ENCODE results near the gene EBLN2. TPM values are rescaled to one million over a fixed set of nuclear protein-coding genes. Genes with fewer than 3 reads are reported as not detected.

EBLN2 gene
- total RNA-seq, 3 donors from 2014 or later, result 4.2 to 12.0 (median 10.8) TPM

DNA sequence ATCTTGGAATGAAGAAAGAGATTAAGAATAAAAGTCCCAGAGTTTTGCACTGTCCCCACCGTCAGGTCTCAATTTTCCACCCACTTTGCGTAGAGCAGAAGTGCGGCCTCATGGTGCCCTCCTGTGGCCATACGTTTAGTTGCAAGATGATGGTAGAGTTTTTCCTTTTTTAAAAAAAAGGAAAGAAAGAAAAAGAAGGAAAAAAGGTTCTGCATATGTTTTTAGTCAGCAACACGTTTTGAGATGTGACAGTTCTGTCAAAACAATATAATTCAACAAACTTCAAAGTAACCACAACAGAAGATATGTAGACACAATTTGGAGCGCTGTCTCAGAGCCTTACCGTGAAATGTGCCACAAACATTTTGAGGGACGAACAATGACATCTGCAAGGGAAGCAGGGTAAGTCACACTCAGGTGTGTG is 24.6 kb downstream of the EBLN2 start:
- no peak overlapping the region for H3K27ac ChIP-seq
- H3K9me3 ChIP-seq, result no peaks in the 10 kb centered on the region
- H3K27me3 ChIP-seq, result no peaks in the 10 kb centered on the region
- intact Hi-C loops (cut with DNase I; ENCODE audit: low total_unique reads), result no loop called here
- no peak for DNase-seq (ENCODE audit: low spot score in 2 of 2)
- H3K4me3 ChIP-seq, result no peak overlapping the region
- TF ChIP-seq POLR2AphosphoS5 (IDR thresholded peaks at IDR 0.05) (no peak), POLR2A (IDR thresholded peaks at IDR 0.05) (no peak)
- TF ChIP-seq, protein P1, sequence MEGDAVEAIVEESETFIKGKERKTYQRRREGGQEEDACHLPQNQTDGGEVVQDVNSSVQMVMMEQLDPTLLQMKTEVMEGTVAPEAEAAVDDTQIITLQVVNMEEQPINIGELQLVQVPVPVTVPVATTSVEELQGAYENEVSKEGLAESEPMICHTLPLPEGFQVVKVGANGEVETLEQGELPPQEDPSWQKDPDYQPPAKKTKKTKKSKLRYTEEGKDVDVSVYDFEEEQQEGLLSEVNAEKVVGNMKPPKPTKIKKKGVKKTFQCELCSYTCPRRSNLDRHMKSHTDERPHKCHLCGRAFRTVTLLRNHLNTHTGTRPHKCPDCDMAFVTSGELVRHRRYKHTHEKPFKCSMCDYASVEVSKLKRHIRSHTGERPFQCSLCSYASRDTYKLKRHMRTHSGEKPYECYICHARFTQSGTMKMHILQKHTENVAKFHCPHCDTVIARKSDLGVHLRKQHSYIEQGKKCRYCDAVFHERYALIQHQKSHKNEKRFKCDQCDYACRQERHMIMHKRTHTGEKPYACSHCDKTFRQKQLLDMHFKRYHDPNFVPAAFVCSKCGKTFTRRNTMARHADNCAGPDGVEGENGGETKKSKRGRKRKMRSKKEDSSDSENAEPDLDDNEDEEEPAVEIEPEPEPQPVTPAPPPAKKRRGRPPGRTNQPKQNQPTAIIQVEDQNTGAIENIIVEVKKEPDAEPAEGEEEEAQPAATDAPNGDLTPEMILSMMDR (IDR thresholded peaks at IDR 0.05), result peak; percentile 36 to 78 (median 69)
- H3K4me1 ChIP-seq, result no peaks in the 10 kb centered on the region
- H3K36me3 ChIP-seq, result no peaks in the 10 kb centered on the region

GRCh38 chr3:73094129-73094528 is 32.7 kb downstream of the EBLN2 start:
- TF ChIP-seq, protein P1 (IDR thresholded peaks at IDR 0.05), result peak in 1 of 3 donors; percentile 13
- TF ChIP-seq POLR2A (IDR thresholded peaks at IDR 0.05) (no peak), POLR2AphosphoS5 (IDR thresholded peaks at IDR 0.05) (no peak)
- H3K36me3 ChIP-seq, result no peaks in the 10 kb centered on the region
- no peaks in the 10 kb centered on the region for H3K27me3 ChIP-seq
- peak overlapping the region in 1 of 2 donors; percentile 3 for H3K27ac ChIP-seq
- DNase-seq (ENCODE audit: low spot score in 2 of 2), result no peak
- H3K4me3 ChIP-seq, result no peak overlapping the region
- H3K9me3 ChIP-seq, result no peaks in the 10 kb centered on the region
- no peaks in the 10 kb centered on the region for H3K4me1 ChIP-seq
- intact Hi-C loops (cut with DNase I; ENCODE audit: low total_unique reads), result no loop called here

- Histone ChIP-seq H3K27me3 (no peaks in the 10 kb centered on the region), H3K4me1 (no peaks in the 10 kb centered on the region), H3K27ac (peak overlapping the region in 1 of 2 donors; percentile 58), H3K36me3 (no peaks in the 10 kb centered on the region), H3K4me3 (peak overlapping the region in 1 of 3 donors; percentile 25), H3K9me3 (no peaks in the 10 kb centered on the region)
- peak in 1 of 2 donors; percentile 28 for DNase-seq (ENCODE audit: low spot score in 2 of 2)
- TF ChIP-seq POLR2A (IDR thresholded peaks at IDR 0.05), result no peak
- no peak for TF ChIP-seq POLR2AphosphoS5 (IDR thresholded peaks at IDR 0.05)
- TF ChIP-seq, protein P1 (IDR thresholded peaks at IDR 0.05), result no peak
- intact Hi-C loops (cut with DNase I; ENCODE audit: low total_unique reads), result no loop called here
Measured at GRCh38 chr3:73094951-73095350, 33.5 kb downstream of the EBLN2 start.

- DNase-seq (ENCODE audit: low spot score in 2 of 2), result no peak
- Histone ChIP-seq H3K9me3 (no peaks in the 10 kb centered on the region), H3K27ac (no peak overlapping the region), H3K27me3 (no peaks in the 10 kb centered on the region), H3K4me3 (no peak overlapping the region), H3K36me3 (no peaks in the 10 kb centered on the region), H3K4me1 (no peaks in the 10 kb centered on the region)
- TF ChIP-seq POLR2A (IDR thresholded peaks at IDR 0.05) (no peak), POLR2AphosphoS5 (IDR thresholded peaks at IDR 0.05) (no peak)
- TF ChIP-seq, protein P1 (IDR thresholded peaks at IDR 0.05), result no peak
- intact Hi-C loops (cut with DNase I; ENCODE audit: low total_unique reads), result no loop called here
Measured at GRCh38 chr3:73096169-73096568, 34.7 kb downstream of the EBLN2 start.

GRCh38 chr3:73098026-73098425 is 36.6 kb downstream of the EBLN2 start:
- TF ChIP-seq POLR2AphosphoS5 (IDR thresholded peaks at IDR 0.05) (no peak), POLR2A (IDR thresholded peaks at IDR 0.05) (no peak)
- TF ChIP-seq, protein P1 (IDR thresholded peaks at IDR 0.05), result no peak
- H3K9me3 ChIP-seq, result no peaks in the 10 kb centered on the region
- no peak for DNase-seq (ENCODE audit: low spot score in 2 of 2)
- H3K27me3 ChIP-seq, result no peaks in the 10 kb centered on the region
- H3K4me1 ChIP-seq, result no peaks in the 10 kb centered on the region
- H3K4me3 ChIP-seq, result no peak overlapping the region
- no peaks in the 10 kb centered on the region for H3K36me3 ChIP-seq
- intact Hi-C loops (cut with DNase I; ENCODE audit: low total_unique reads), result no loop called here
- no peak overlapping the region for H3K27ac ChIP-seq

Measured in breast epithelium (tissue), 4 donors.